ENCODE measurements around the gene SRSF3.
"Not testable (repeated sequence)": the region's sequence is repeated elsewhere in the genome, so short reads cannot be mapped to it uniquely, and the experiment has no call there.

SRSF3 gene

GRCh38 chr6:36594029-36594815, at the start of gene SRSF3:
TSS of gene SRSF3 (plus strand) at chr6:36594362. CDS start at chr6:36596763, 2,401 bp downstream.
- peak; percentile 98 for DNase-seq

GRCh38 chr6:36545767-36546307, 48.3 kb upstream of the SRSF3 start:
- no peak for DNase-seq

- DNase-seq = peak; percentile 38
These were observed 47.7 kb upstream of the SRSF3 start for GRCh38 chr6:36546308-36546919.

- DNase-seq = peak; percentile 95
These were observed 47.1 kb upstream of the SRSF3 start, which contains the start of gene STK38 for GRCh38 chr6:36546920-36547645. TSS of gene STK38 (minus strand) at chr6:36547479. CDS start at chr6:36540202, 7,277 bp downstream.

GRCh38 chr6:36547646-36548400, 46.3 kb upstream of the SRSF3 start:
- no peak for DNase-seq

- no peak for DNase-seq
These were observed 45.8 kb upstream of the SRSF3 start for GRCh38 chr6:36548401-36548743.

GRCh38 chr6:36550473-36551000, 43.6 kb upstream of the SRSF3 start:
- no peak for DNase-seq

GRCh38 chr6:36555750-36556252, 38.4 kb upstream of the SRSF3 start:
- DNase-seq = no peak

GRCh38 chr6:36556281-36556680, 37.9 kb upstream of the SRSF3 start:
- no peak for DNase-seq

- no peak for DNase-seq
These were observed 35.0 kb upstream of the SRSF3 start for GRCh38 chr6:36559011-36559793.

- no peak for DNase-seq
These were observed 33.3 kb upstream of the SRSF3 start for GRCh38 chr6:36560822-36561221.

- DNase-seq = no peak
These were observed 30.8 kb upstream of the SRSF3 start for GRCh38 chr6:36563237-36563927.

- no peak for DNase-seq
These were observed 30.3 kb upstream of the SRSF3 start for GRCh38 chr6:36563928-36564284.

GRCh38 chr6:36566418-36566905, 27.7 kb upstream of the SRSF3 start:
- DNase-seq = no peak

- DNase-seq = no peak
These were observed 23.9 kb upstream of the SRSF3 start for GRCh38 chr6:36570264-36570663.

- DNase-seq = no peak
These were observed 22.8 kb upstream of the SRSF3 start for GRCh38 chr6:36571122-36572043.

GRCh38 chr6:36572353-36573311, 21.5 kb upstream of the SRSF3 start:
- not testable (repeated sequence) for DNase-seq

GRCh38 chr6:36574679-36575078, 19.5 kb upstream of the SRSF3 start:
- DNase-seq = no peak

All from right hindlimb (tissue), 1 donor.